ENCODE measurements around the gene FBXL20.

The FBXL20 gene

DNA sequence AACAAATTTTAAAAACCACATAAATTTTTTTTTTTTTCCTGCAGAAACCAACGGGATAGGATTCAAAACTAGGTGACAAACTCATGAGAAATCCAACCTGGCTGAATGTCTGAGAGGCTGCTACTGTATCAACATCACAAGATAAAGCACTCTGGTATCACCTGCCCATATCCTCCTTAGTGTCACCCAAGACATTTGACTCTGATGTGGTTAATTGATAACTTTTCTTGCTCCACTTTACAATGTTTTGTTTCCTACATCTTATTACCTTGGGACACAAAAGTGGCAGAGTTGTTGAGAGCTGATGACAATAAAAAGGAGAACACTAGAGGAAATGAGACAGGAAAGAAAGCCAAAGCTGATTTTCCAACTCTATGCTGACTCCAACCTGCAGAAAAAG is 4.0 kb upstream of the FBXL20 start:
- no peak overlapping the region for H3K4ac ChIP-seq (ENCODE audit: low read depth, low read length)
- no CpG with 5 or more reads among the region's 1 CpG for WGBS (ENCODE audit: extremely low coverage, insufficient coverage, insufficient read length)
- no peak overlapping the region for H4K91ac ChIP-seq (ENCODE audit: low read depth, low read length)
- H3K4me1 ChIP-seq (ENCODE audit: control insufficient read depth in 1 of 2, insufficient read depth in 2 of 2, low read length in 2 of 2), result peaks cover 0 to 4% of the 10 kb centered on the region in 2 experiments
- no peak overlapping the region for H4K12ac ChIP-seq (ENCODE audit: low read depth, low read length)
- H3K18ac ChIP-seq (ENCODE audit: low read length), result no peak overlapping the region
- no peaks in the 10 kb centered on the region for H3K27me3 ChIP-seq (ENCODE audit: insufficient read depth, low read length)
- no peak overlapping the region for H2AK5ac ChIP-seq (ENCODE audit: low read length)
- H3K27ac ChIP-seq (ENCODE audit: low read depth, low read length), result no peak overlapping the region
- no peak overlapping the region for H2BK12ac ChIP-seq (ENCODE audit: low read length)
- no peak overlapping the region for H2AFZ ChIP-seq (ENCODE audit: insufficient read depth, low read length, poor library complexity)
- no peak overlapping the region for H3K14ac ChIP-seq (ENCODE audit: low read length)
- no peaks in the 10 kb centered on the region for H3K9me3 ChIP-seq (ENCODE audit: insufficient read depth, low read depth, low read length)
- no peak overlapping the region for H3K23ac ChIP-seq (ENCODE audit: low read length)
- H3K79me1 ChIP-seq (ENCODE audit: low read length), result peaks cover 8% of the 10 kb centered on the region
- no peak for DNase-seq
- no peak overlapping the region for H3K9ac ChIP-seq (ENCODE audit: low read length)
- no peak overlapping the region for H3K4me3 ChIP-seq (ENCODE audit: low read depth, low read length)
- peaks cover 2% of the 10 kb centered on the region for H3K79me2 ChIP-seq (ENCODE audit: control insufficient read depth, insufficient read depth, low read length, poor library complexity)
- no peak overlapping the region for H4K8ac ChIP-seq (ENCODE audit: low read depth, low read length)
- no peak overlapping the region for H2BK5ac ChIP-seq (ENCODE audit: low read depth, low read length, poor library complexity)
- no peak overlapping the region for H2BK120ac ChIP-seq (ENCODE audit: insufficient read depth, low read length, poor library complexity)
- H3K4me2 ChIP-seq (ENCODE audit: low read length), result no peak overlapping the region
- H3K36me3 ChIP-seq (ENCODE audit: control insufficient read depth in 1 of 2, insufficient read depth in 2 of 2, low read length in 2 of 2), result peaks cover 21 to 33% of the 10 kb centered on the region in 2 experiments

DNA sequence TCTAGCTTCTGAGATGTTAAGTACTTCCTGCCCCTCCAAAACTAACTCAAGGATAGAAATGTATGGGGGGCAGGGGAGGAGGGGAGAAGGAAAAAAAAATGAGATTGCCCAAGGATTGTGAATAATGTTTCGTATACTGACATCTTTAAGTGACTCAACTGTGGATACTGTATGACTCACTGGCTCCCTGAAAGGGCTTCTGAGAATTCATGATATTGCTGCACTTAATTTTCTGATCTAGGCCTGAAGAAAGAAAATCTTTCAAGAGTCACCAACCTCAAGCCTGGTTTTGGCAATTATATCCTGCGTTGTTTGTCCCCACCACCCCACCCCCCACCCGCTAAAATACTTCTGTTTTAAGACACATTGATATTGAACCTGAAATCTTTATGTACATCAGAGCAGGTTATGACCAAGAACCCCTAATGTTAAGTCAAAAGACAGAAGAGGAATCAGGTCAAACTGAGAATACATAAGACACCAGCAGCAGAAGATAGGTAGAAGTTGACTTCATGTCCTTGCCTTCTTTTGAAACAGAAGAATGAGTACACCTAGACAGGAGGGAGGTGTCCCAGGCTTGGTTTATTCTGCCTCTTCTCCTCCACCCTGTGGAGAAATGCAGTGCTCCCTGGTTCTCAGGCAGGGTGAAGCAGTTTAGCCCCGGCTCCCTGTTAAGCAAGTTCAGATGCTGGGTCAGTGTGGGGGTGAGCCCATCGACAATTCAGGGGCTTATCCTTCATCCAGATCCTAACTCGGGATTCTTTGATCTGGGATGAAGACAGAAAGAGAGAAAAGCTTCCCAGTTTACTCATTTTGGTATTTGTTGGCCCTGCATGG is 3.3 kb upstream of the FBXL20 start:
- no CpG with 5 or more reads among the region's 6 CpGs for WGBS (ENCODE audit: extremely low coverage, insufficient coverage, insufficient read length)
- H3K4me3 ChIP-seq (ENCODE audit: low read depth, low read length), result no peak overlapping the region
- no peak overlapping the region for H3K9ac ChIP-seq (ENCODE audit: low read length)
- H3K27me3 ChIP-seq (ENCODE audit: insufficient read depth, low read length), result no peaks in the 10 kb centered on the region
- peak; percentile 23 to 44 for DNase-seq
- H3K4ac ChIP-seq (ENCODE audit: low read depth, low read length), result no peak overlapping the region
- no peak overlapping the region for H3K18ac ChIP-seq (ENCODE audit: low read length)
- no peak overlapping the region for H2AK5ac ChIP-seq (ENCODE audit: low read length)
- no peaks in the 10 kb centered on the region for H3K9me3 ChIP-seq (ENCODE audit: insufficient read depth, low read depth, low read length)
- H3K14ac ChIP-seq (ENCODE audit: low read length), result no peak overlapping the region
- peaks cover 0 to 7% of the 10 kb centered on the region in 2 experiments for H3K4me1 ChIP-seq (ENCODE audit: control insufficient read depth in 1 of 2, insufficient read depth in 2 of 2, low read length in 2 of 2)
- peaks cover 15 to 26% of the 10 kb centered on the region in 2 experiments for H3K36me3 ChIP-seq (ENCODE audit: control insufficient read depth in 1 of 2, insufficient read depth in 2 of 2, low read length in 2 of 2)
- no peak overlapping the region for H4K8ac ChIP-seq (ENCODE audit: low read depth, low read length)
- H3K79me2 ChIP-seq (ENCODE audit: control insufficient read depth, insufficient read depth, low read length, poor library complexity), result peaks cover 2% of the 10 kb centered on the region
- H3K4me2 ChIP-seq (ENCODE audit: low read length), result no peak overlapping the region
- no peak overlapping the region for H4K12ac ChIP-seq (ENCODE audit: low read depth, low read length)
- peaks cover 8% of the 10 kb centered on the region for H3K79me1 ChIP-seq (ENCODE audit: low read length)
- no peak overlapping the region for H2AFZ ChIP-seq (ENCODE audit: insufficient read depth, low read length, poor library complexity)
- no peak overlapping the region for H2BK120ac ChIP-seq (ENCODE audit: insufficient read depth, low read length, poor library complexity)
- no peak overlapping the region for H4K91ac ChIP-seq (ENCODE audit: low read depth, low read length)
- H2BK5ac ChIP-seq (ENCODE audit: low read depth, low read length, poor library complexity), result no peak overlapping the region
- H2BK12ac ChIP-seq (ENCODE audit: low read length), result no peak overlapping the region
- no peak overlapping the region for H3K27ac ChIP-seq (ENCODE audit: low read depth, low read length)
- H3K23ac ChIP-seq (ENCODE audit: low read length), result no peak overlapping the region

DNA sequence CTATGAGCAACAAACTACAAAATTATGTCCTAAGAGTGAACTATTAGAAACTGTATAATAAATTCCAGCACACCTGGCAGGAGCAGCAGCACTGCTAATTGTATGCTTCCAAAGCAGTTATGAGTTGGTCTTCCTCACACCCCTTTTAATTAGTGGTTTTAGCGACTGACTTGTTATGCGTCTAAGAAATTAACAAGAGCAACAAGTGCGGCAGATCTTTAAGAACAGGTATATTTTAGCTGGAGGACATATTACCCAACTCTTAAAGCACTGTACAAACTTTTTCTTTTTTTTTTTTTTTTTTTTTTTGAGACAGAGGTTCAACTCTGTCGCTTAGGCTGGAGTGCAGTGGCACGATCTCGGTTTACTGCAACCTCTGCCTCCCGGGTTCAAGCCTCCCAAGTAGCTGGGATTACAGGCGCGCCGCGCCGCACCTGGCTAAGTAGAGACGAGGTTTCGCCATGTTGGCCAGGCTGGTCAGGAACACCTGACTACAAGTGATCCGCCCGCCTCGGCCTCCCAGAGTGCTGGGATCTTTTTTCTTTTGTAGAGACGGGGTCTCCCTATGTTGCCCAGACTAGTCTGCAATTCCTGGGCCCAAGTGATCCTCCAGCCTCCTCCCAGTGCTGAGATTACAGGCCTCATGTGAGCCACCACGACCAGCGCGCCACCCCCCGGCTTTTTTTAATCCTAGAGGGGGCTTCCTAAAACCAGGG is 1.6 kb upstream of the FBXL20 start:
- no peak overlapping the region for H4K12ac ChIP-seq (ENCODE audit: low read depth, low read length)
- peaks cover 4 to 9% of the 10 kb centered on the region in 2 experiments for H3K36me3 ChIP-seq (ENCODE audit: control insufficient read depth in 1 of 2, insufficient read depth in 2 of 2, low read length in 2 of 2)
- H4K91ac ChIP-seq (ENCODE audit: low read depth, low read length), result no peak overlapping the region
- H2BK120ac ChIP-seq (ENCODE audit: insufficient read depth, low read length, poor library complexity), result no peak overlapping the region
- H3K4me3 ChIP-seq (ENCODE audit: low read depth, low read length), result no peak overlapping the region
- no peak overlapping the region for H4K8ac ChIP-seq (ENCODE audit: low read depth, low read length)
- H3K18ac ChIP-seq (ENCODE audit: low read length), result no peak overlapping the region
- H3K79me1 ChIP-seq (ENCODE audit: low read length), result peaks cover 8% of the 10 kb centered on the region
- DNase-seq, result peak in 1 of 2 donors; percentile 41
- no peak overlapping the region for H2BK5ac ChIP-seq (ENCODE audit: low read depth, low read length, poor library complexity)
- no peak overlapping the region for H2BK12ac ChIP-seq (ENCODE audit: low read length)
- H3K27ac ChIP-seq (ENCODE audit: low read depth, low read length), result no peak overlapping the region
- H2AK5ac ChIP-seq (ENCODE audit: low read length), result no peak overlapping the region
- no peak overlapping the region for H3K4ac ChIP-seq (ENCODE audit: low read depth, low read length)
- H3K9ac ChIP-seq (ENCODE audit: low read length), result no peak overlapping the region
- peaks cover 2% of the 10 kb centered on the region for H3K79me2 ChIP-seq (ENCODE audit: control insufficient read depth, insufficient read depth, low read length, poor library complexity)
- peak overlapping the region; percentile 45 for H3K4me2 ChIP-seq (ENCODE audit: low read length)
- H3K23ac ChIP-seq (ENCODE audit: low read length), result no peak overlapping the region
- no peak overlapping the region for H3K14ac ChIP-seq (ENCODE audit: low read length)
- no peaks in the 10 kb centered on the region for H3K9me3 ChIP-seq (ENCODE audit: insufficient read depth, low read depth, low read length)
- no peaks in the 10 kb centered on the region for H3K27me3 ChIP-seq (ENCODE audit: insufficient read depth, low read length)
- H3K4me1 ChIP-seq (ENCODE audit: control insufficient read depth in 1 of 2, insufficient read depth in 2 of 2, low read length in 2 of 2), result peaks cover 0 to 7% of the 10 kb centered on the region in 2 experiments
- H2AFZ ChIP-seq (ENCODE audit: insufficient read depth, low read length, poor library complexity), result no peak overlapping the region
- WGBS (ENCODE audit: extremely low coverage, insufficient coverage, insufficient read length), result no CpG with 5 or more reads among the region's 22 CpGs

DNA sequence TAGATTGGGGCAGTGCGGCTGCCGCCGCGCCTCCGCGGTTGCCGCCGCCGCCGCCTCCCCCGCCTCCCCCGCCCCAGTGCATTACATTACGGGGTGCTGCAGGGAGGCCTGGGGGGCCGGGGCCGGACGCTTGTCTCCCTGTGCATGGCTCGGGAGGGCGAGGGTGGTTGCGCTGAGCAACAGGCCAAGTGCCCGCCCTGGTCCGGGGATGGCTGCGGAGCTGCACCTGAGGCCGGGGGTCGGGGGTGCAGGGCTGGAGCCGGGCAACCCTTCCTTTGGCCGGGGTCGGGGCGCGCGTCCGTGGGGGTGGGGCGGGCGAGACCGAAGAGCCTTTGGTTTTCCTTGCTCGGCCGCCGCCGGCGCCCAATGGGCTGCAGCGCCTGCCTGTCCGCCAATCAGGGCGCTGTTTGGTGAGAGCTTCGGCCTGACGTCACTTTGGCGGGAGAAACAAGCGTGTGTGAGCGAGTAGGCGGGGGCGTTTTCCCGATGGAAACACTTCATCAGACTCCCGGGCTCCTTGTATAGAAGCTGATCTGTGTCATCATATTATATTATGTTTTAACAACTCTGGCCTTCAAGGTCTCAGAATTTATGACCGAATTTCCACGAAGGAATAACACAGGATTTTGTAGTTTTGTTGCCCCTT is 941 bp upstream of the FBXL20 start:
- DNase-seq, result peak; percentile 93 to 96
- Histone ChIP-seq H3K18ac (ENCODE audit: low read length) (no peak overlapping the region), H2BK120ac (ENCODE audit: insufficient read depth, low read length, poor library complexity) (no peak overlapping the region), H3K9ac (ENCODE audit: low read length) (no peak overlapping the region), H2AFZ (ENCODE audit: insufficient read depth, low read length, poor library complexity) (peak overlapping the region; percentile 81), H2AK5ac (ENCODE audit: low read length) (no peak overlapping the region), H3K27me3 (ENCODE audit: insufficient read depth, low read length) (no peaks in the 10 kb centered on the region), H2BK5ac (ENCODE audit: low read depth, low read length, poor library complexity) (no peak overlapping the region), H4K8ac (ENCODE audit: low read depth, low read length) (no peak overlapping the region), H3K4me2 (ENCODE audit: low read length) (peak overlapping the region; percentile 87), H3K23ac (ENCODE audit: low read length) (no peak overlapping the region), H3K36me3 (ENCODE audit: control insufficient read depth in 1 of 2, insufficient read depth in 2 of 2, low read length in 2 of 2) (peaks cover 0 to 3% of the 10 kb centered on the region in 2 experiments), H3K79me1 (ENCODE audit: low read length) (peaks cover 8% of the 10 kb centered on the region), H3K4me3 (ENCODE audit: low read depth, low read length) (peak overlapping the region; percentile 97), H3K14ac (ENCODE audit: low read length) (no peak overlapping the region), H4K91ac (ENCODE audit: low read depth, low read length) (no peak overlapping the region), H2BK12ac (ENCODE audit: low read length) (no peak overlapping the region), H3K27ac (ENCODE audit: low read depth, low read length) (no peak overlapping the region), H4K12ac (ENCODE audit: low read depth, low read length) (no peak overlapping the region), H3K9me3 (ENCODE audit: insufficient read depth, low read depth, low read length) (no peaks in the 10 kb centered on the region), H3K4me1 (ENCODE audit: control insufficient read depth in 1 of 2, insufficient read depth in 2 of 2, low read length in 2 of 2) (peaks cover 0 to 7% of the 10 kb centered on the region in 2 experiments), H3K4ac (ENCODE audit: low read depth, low read length) (no peak overlapping the region), H3K79me2 (ENCODE audit: control insufficient read depth, insufficient read depth, low read length, poor library complexity) (peaks cover 2% of the 10 kb centered on the region)
- no CpG with 5 or more reads among the region's 53 CpGs for WGBS (ENCODE audit: extremely low coverage, insufficient coverage, insufficient read length)

All from trophoblast cell (in vitro differentiated cells and primary cell).